Muscle layer of duodenum (tissue), 2 donors: Measurements from ENCODE around the gene DDX20.

Experiments
- H3K27ac ChIP-seq: one replicate; pipeline ENCODE4 v1.7.0; 2013; ENCODE audit warnings: mild to moderate bottlenecking, low read length
- H3K27me3 ChIP-seq: one replicate; pipeline ENCODE4 v1.7.0; 2013; ENCODE audit warnings: low read depth, mild to moderate bottlenecking, control low read depth, low read length
- H3K36me3 ChIP-seq, 2 donors: one replicate each; pipeline ENCODE4 v1.7.0; 2013; ENCODE audit warnings: low read length in 2 of 2, control low read depth in 1 of 2, mild to moderate bottlenecking in 1 of 2; ENCODE audit not compliant: insufficient read depth in 2 of 2, control insufficient read depth in 1 of 2
- H3K4me1 ChIP-seq, 2 donors: one replicate each; pipeline ENCODE4 v1.7.0; 2013; ENCODE audit warnings: low read length in 2 of 2, mild to moderate bottlenecking in 2 of 2, control low read depth in 1 of 2, moderate library complexity in 1 of 2; ENCODE audit not compliant: insufficient read depth in 2 of 2, control insufficient read depth in 1 of 2
- H3K4me3 ChIP-seq, 2 donors: one replicate each; pipeline ENCODE4 v1.7.0; 2013; ENCODE audit warnings: low read length in 2 of 2, low read depth in 1 of 2, mild to moderate bottlenecking in 1 of 2
- H3K9me3 ChIP-seq, 2 donors: one replicate each; pipeline ENCODE4 v1.7.0; 2013; ENCODE audit warnings: low read length in 2 of 2, control low read depth in 1 of 2, mild to moderate bottlenecking in 1 of 2; ENCODE audit not compliant: control insufficient read depth in 1 of 2
- donor health status: healthy.

Gene DDX20

GRCh38 chr1:111776391-111776790 is 20.7 kb downstream of the DDX20 start:
- no peak overlapping the region for H3K4me3 ChIP-seq
- H3K27ac ChIP-seq: no peak overlapping the region
- H3K27me3 ChIP-seq: no peaks in the 10 kb centered on the region
- H3K36me3 ChIP-seq: peaks cover 0 to 23% of the 10 kb centered on the region in 2 donors
- no peaks in the 10 kb centered on the region for H3K9me3 ChIP-seq
- no peaks in the 10 kb centered on the region for H3K4me1 ChIP-seq

- H3K4me3 ChIP-seq: no peak overlapping the region
- no peaks in the 10 kb centered on the region for H3K9me3 ChIP-seq
- H3K27me3 ChIP-seq: no peaks in the 10 kb centered on the region
Observed at GRCh38 chr1:111776861-111777260, 21.2 kb downstream of the DDX20 start.

GRCh38 chr1:111777301-111777700 is 21.6 kb downstream of the DDX20 start:
- no peaks in the 10 kb centered on the region for H3K9me3 ChIP-seq
- no peak overlapping the region for H3K27ac ChIP-seq
- no peaks in the 10 kb centered on the region for H3K4me1 ChIP-seq
- no peak overlapping the region for H3K4me3 ChIP-seq
- peaks cover 0 to 23% of the 10 kb centered on the region in 2 donors for H3K36me3 ChIP-seq
- H3K27me3 ChIP-seq: no peaks in the 10 kb centered on the region

More at GRCh38 chr1:111776861-111777260, 21.2 kb downstream of the DDX20 start:
- Histone ChIP-seq H3K4me1 (no peaks in the 10 kb centered on the region), H3K27ac (no peak overlapping the region), H3K36me3 (peaks cover 0 to 23% of the 10 kb centered on the region in 2 donors)

GRCh38 chr1:111778066-111778465 is 22.4 kb downstream of the DDX20 start:
- Histone ChIP-seq H3K27ac (no peak overlapping the region), H3K27me3 (no peaks in the 10 kb centered on the region), H3K9me3 (no peaks in the 10 kb centered on the region), H3K4me1 (no peaks in the 10 kb centered on the region), H3K4me3 (no peak overlapping the region), H3K36me3 (peaks cover 0 to 23% of the 10 kb centered on the region in 2 donors)

- H3K36me3 ChIP-seq: peaks cover 0 to 23% of the 10 kb centered on the region in 2 donors
- H3K4me3 ChIP-seq: no peak overlapping the region
- H3K27ac ChIP-seq: no peak overlapping the region
- no peaks in the 10 kb centered on the region for H3K9me3 ChIP-seq
- no peaks in the 10 kb centered on the region for H3K4me1 ChIP-seq
- no peaks in the 10 kb centered on the region for H3K27me3 ChIP-seq
Observed at GRCh38 chr1:111778541-111779051, 22.9 kb downstream of the DDX20 start.

- no peaks in the 10 kb centered on the region for H3K9me3 ChIP-seq
- H3K36me3 ChIP-seq: peaks cover 0 to 17% of the 10 kb centered on the region in 2 donors
- no peak overlapping the region for H3K27ac ChIP-seq
- no peaks in the 10 kb centered on the region for H3K27me3 ChIP-seq
- no peaks in the 10 kb centered on the region for H3K4me1 ChIP-seq
- no peak overlapping the region for H3K4me3 ChIP-seq
Observed at GRCh38 chr1:111779546-111779945, 23.8 kb downstream of the DDX20 start.

GRCh38 chr1:111784273-111784901 is 28.7 kb downstream of the DDX20 start:
- Histone ChIP-seq H3K9me3 (no peaks in the 10 kb centered on the region), H3K27me3 (no peaks in the 10 kb centered on the region), H3K4me1 (no peaks in the 10 kb centered on the region), H3K36me3 (peaks cover 0 to 7% of the 10 kb centered on the region in 2 donors), H3K4me3 (no peak overlapping the region), H3K27ac (no peak overlapping the region)

- no peaks in the 10 kb centered on the region for H3K9me3 ChIP-seq
- H3K36me3 ChIP-seq: no peaks in the 10 kb centered on the region
- H3K27ac ChIP-seq: no peak overlapping the region
- no peaks in the 10 kb centered on the region for H3K4me1 ChIP-seq
- H3K4me3 ChIP-seq: no peak overlapping the region
- H3K27me3 ChIP-seq: no peaks in the 10 kb centered on the region
Observed at GRCh38 chr1:111786669-111787207, 31.0 kb downstream of the DDX20 start.

- Histone ChIP-seq H3K9me3 (no peaks in the 10 kb centered on the region), H3K4me1 (no peaks in the 10 kb centered on the region), H3K36me3 (no peaks in the 10 kb centered on the region), H3K27me3 (no peaks in the 10 kb centered on the region), H3K4me3 (no peak overlapping the region), H3K27ac (no peak overlapping the region)
Observed at GRCh38 chr1:111789142-111789541, 33.4 kb downstream of the DDX20 start.

- H3K27me3 ChIP-seq: no peaks in the 10 kb centered on the region
- no peak overlapping the region for H3K4me3 ChIP-seq
- H3K9me3 ChIP-seq: no peaks in the 10 kb centered on the region
- no peaks in the 10 kb centered on the region for H3K4me1 ChIP-seq
- H3K36me3 ChIP-seq: no peaks in the 10 kb centered on the region
- H3K27ac ChIP-seq: no peak overlapping the region
Observed at GRCh38 chr1:111789666-111790316, 34.1 kb downstream of the DDX20 start.

GRCh38 chr1:111791776-111792175 is 36.1 kb downstream of the DDX20 start:
- Histone ChIP-seq H3K27ac (no peak overlapping the region), H3K27me3 (no peaks in the 10 kb centered on the region), H3K36me3 (no peaks in the 10 kb centered on the region), H3K4me3 (no peak overlapping the region), H3K4me1 (no peaks in the 10 kb centered on the region), H3K9me3 (no peaks in the 10 kb centered on the region)
